ENCODE measurements around the gene DYNC1LI1. TPM values are rescaled to one million over a fixed set of nuclear protein-coding genes. Genes with fewer than 3 reads are reported as not detected.

DYNC1LI1 gene
- polyA plus RNA-seq, 2 of the 4 experiments (the other 2 are of a cell fraction) = 42.0 to 66.9 TPM

GRCh38 chr3:32498252-32498651 lies 72.4 kb downstream of the DYNC1LI1 start:
- ChIA-PET CTCF (interaction anchor here (1.4 to 2.1 kb wide), 3 partner anchors 12 to 87 kb away, joined by 8 to 13 read pairs (median 13); no protein-coding TSS in a partner anchor), POLR2A (no interaction called here)
- ATAC-seq = no peak
- H3K4me2 ChIP-seq = no peak overlapping the region
- no peak for TF ChIP-seq ELK1 (IDR thresholded peaks at IDR 0.05; ENCODE audit: low read depth, low read length)
- no peak for TF ChIP-seq BHLHE40 (IDR thresholded peaks at IDR 0.05; ENCODE audit: low read depth, low read length)
- no peak for TF ChIP-seq POLR2A (IDR thresholded peaks at IDR 0.05; ENCODE audit: low read length)
- TF ChIP-seq MAZ (IDR thresholded peaks at IDR 0.05; ENCODE audit: borderline replicate concordance, low read depth, low read length) = no peak
- no peak for TF ChIP-seq HMGXB4 (CRISPR knock-in tag; IDR thresholded peaks at IDR 0.05; ENCODE audit: borderline replicate concordance)
- no peak for TF ChIP-seq CBX2 (IDR thresholded peaks at IDR 0.05; ENCODE audit: borderline replicate concordance, low read depth)
- no peak for TF ChIP-seq ESRRA (IDR thresholded peaks at IDR 0.05; ENCODE audit: borderline replicate concordance, low read length)
- no peak for TF ChIP-seq FOXS1 (CRISPR knock-in tag; IDR thresholded peaks at IDR 0.05)
- no peak for DNase-seq (ENCODE audit: low read depth in 1 of 2, low spot score in 1 of 2)
- H3K4me3 ChIP-seq = no peak overlapping the region
- FAIRE-seq = no peak
- WGBS (ENCODE audit: missing lambda C conversion rate) = 91% methylated on average over 3 of the region's 3 CpGs
- H3K4me1 ChIP-seq = peaks cover 19% of the 10 kb centered on the region; the same call in 2 of the 3 replicates
- no peak overlapping the region for H3K27ac ChIP-seq
- H3K9me3 ChIP-seq = no peaks in the 10 kb centered on the region

- Histone ChIP-seq H3K27ac (no peak overlapping the region), H3K4me1 (peaks cover 24% of the 10 kb centered on the region), H3K9me3 (no peaks in the 10 kb centered on the region), H3K4me3 (no peak overlapping the region), H3K4me2 (no peak overlapping the region)
- CTCF ChIA-PET = interaction anchor here (0.9 to 1.8 kb wide), 3 partner anchors 14 to 120 kb away, joined by 3 to 7 read pairs (median 5); no protein-coding TSS in a partner anchor
- WGBS (ENCODE audit: missing lambda C conversion rate) = 83% methylated on average over 2 of the region's 2 CpGs
- FAIRE-seq (no peak), ATAC-seq (no peak), DNase-seq (ENCODE audit: low read depth in 1 of 2, low spot score in 1 of 2) (no peak)
- TF ChIP-seq JUNB (IDR thresholded peaks at IDR 0.05) = no peak
- no peak for TF ChIP-seq ZFP36 (IDR thresholded peaks at IDR 0.05; ENCODE audit: borderline replicate concordance, partially characterized antibody)
- no peak for TF ChIP-seq GATA3 (IDR thresholded peaks at IDR 0.05; ENCODE audit: borderline replicate concordance)
- TF ChIP-seq CBX8 (IDR thresholded peaks at IDR 0.05) = no peak
- no peak for TF ChIP-seq CHD4 (IDR thresholded peaks at IDR 0.05; ENCODE audit: borderline replicate concordance)
- TF ChIP-seq EHMT2 (IDR thresholded peaks at IDR 0.05; ENCODE audit: low read depth) = no peak
- no peak for TF ChIP-seq CHD2 (IDR thresholded peaks at IDR 0.05; ENCODE audit: low read length, partially characterized antibody)
- no peak for TF ChIP-seq ZNF302 (CRISPR knock-in tag; IDR thresholded peaks at IDR 0.05)
- TF ChIP-seq EHF (CRISPR knock-in tag; IDR thresholded peaks at IDR 0.05) = no peak
- TF ChIP-seq POLR2A (IDR thresholded peaks at IDR 0.05; ENCODE audit: low read length) = no peak
- TF ChIP-seq HDAC2 (IDR thresholded peaks at IDR 0.05) = no peak
- no peak for TF ChIP-seq HMGXB4 (CRISPR knock-in tag; IDR thresholded peaks at IDR 0.05; ENCODE audit: borderline replicate concordance)
- no peak for TF ChIP-seq USF2 (IDR thresholded peaks at IDR 0.05)
- TF ChIP-seq MYC (IDR thresholded peaks at IDR 0.05; ENCODE audit: borderline replicate concordance, low read length) = no peak
- no peak for TF ChIP-seq MAFK (IDR thresholded peaks at IDR 0.05; ENCODE audit: partially characterized antibody)
- POLR2A ChIA-PET = no interaction called here
These were observed 75.0 kb downstream of the DYNC1LI1 start for GRCh38 chr3:32495609-32496008.
